ENCODE measurements around the gene IL18BP.

Gene IL18BP

GRCh38 chr11:71996517-71996916 is 2.2 kb upstream of the IL18BP start:
- no peak for DNase-seq

DNA sequence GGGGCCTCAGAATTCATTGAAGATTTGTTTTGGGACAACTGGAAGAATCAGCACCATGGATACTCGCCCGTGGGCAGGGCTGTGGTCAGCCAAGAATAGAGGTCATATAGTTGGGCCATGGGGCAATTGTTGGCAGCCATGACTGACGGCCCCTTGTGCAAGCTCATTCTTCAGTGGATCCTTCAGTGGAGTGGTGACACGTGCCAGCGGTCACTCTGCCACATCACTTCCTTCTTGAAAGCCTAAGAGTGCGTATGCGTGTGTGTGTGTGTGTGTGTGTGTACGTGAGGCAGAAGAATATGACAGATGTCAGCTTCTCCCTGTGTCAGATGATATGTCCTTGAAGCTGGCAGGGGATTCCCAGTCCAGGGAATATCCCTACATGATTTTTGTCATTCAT is 1.8 kb upstream of the IL18BP start:
- no peak for DNase-seq

DNA sequence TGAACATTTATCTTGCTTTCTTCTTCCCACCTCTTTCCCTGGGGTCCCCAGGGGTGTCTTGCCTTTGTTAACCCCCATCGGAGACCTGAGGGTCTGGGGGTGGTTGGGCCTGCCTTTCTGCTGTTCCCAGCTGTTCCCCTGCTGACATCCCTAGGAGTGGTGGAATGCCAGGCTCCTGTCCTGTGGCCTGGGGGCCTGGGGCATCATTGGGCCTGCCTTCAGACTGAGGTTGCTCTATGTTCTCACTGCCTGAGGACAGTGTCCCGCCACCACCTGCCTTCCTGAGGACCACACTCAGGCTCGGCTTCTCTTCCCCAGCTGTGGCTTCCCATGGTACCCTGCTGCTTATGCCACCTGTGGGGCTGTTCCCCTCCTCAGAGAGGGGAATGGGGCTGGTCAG is 1.1 kb upstream of the IL18BP start:
- no peak for DNase-seq

GRCh38 chr11:71998061-71998460 is 648 bp upstream of the IL18BP start:
- DNase-seq: no peak

- DNase-seq: peak in 1 of 51 donors; percentile 21
Observed at GRCh38 chr11:71999362-71999761, 653 bp downstream of the IL18BP start.

- no peak for DNase-seq
Observed at GRCh38 chr11:71999798-72000197, 1.1 kb downstream of the IL18BP start.

DNA sequence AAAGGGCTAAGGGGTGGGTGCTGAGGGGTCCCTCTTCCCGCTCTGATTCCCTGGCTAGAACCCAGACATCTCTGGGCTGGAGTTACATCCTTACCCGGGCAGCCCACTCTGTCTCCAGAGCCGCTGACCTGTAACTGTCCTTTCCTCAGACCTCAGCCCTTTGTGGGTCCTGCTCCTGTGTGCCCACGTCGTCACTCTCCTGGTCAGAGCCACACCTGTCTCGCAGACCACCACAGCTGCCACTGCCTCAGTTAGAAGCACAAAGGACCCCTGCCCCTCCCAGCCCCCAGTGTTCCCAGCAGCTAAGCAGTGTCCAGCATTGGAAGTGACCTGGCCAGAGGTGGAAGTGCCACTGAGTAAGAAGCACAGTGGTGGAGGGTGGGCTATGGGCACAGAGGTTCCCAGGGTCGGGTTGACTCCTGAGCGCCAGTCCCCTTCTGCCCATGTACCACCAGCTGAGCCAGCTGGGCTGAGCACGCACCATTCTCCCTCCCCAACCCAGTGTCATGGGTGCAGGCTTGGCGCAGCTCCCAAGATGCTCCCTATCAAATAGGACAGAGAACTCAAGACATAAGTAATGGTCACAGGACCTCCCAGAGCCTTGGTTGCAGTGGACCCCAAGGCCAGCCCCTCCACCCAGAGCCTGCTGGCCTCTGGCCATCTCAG is 1.6 kb downstream of the IL18BP start:
- no peak for DNase-seq

- DNase-seq: no peak
Observed at GRCh38 chr11:72001285-72001684, 2.6 kb downstream of the IL18BP start.

DNA sequence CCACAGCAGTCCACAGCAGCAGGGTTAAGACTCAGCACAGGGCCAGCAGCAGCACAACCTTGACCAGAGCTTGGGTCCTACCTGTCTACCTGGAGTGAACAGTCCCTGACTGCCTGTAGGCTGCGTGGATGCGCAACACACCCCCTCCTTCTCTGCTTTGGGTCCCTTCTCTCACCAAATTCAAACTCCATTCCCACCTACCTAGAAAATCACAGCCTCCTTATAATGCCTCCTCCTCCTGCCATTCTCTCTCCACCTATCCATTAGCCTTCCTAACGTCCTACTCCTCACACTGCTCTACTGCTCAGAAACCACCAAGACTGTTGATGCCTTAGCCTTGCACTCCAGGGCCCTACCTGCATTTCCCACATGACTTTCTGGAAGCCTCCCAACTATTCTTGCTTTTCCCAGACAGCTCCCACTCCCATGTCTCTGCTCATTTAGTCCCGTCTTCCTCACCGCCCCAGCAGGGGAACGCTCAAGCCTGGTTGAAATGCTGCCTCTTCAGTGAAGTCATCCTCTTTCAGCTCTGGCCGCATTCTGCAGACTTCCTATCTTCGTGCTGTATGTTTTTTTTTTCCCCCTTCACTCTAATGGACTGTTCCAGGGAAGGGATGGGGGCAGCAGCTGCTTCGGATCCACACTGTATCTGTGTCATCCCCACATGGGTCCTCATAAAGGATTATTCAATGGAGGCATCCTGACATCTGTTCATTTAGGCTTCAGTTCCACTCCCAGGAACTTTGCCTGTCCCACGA is 3.3 kb downstream of the IL18BP start:
- peak in 2 of 51 donors; percentile 30 to 50 for DNase-seq

- no peak for DNase-seq
Observed at GRCh38 chr11:72002841-72003775, 4.4 kb downstream of the IL18BP start.

GRCh38 chr11:72003776-72004171 is 5.1 kb downstream of the IL18BP start:
- DNase-seq: no peak

DNA sequence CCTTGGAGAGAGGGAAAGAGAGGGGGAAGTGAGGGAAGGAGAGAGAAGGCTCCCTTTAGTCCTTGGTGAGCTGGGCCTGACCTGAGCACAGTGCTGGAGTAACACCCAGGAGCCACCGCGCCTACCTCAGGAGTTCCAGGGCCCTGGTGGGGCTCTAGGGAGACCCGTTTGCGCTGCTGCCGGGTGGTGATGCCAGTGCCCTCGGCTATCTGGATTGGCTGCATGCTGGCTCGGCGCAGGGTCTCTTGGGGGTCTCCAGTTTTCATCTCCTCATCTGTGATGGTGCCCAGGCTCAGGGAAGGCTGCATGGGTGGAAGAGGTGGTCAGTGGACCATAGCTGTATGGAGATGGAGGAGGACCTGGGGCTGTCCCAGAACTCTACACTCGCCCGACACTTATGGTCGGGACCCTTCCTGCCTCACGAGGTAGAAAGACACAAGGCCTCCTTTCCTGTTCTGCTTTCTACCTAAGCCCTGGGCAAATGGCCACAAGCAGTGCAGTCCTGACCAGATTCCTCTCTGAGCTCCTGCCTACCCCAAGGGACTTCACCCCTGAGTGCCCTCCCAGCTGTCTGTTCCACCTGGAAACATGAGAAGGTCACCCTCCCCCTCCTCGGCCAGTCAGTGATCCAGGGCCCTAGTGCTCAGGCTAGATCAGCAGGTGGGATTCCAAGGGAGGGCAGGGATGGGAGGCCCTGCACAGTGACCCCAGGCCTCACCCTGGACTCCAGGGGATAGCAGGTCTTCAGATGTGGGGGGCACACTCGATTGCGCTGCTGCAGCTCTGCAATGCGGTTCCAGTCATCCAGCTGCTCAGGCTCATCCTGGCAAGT is 6.0 kb downstream of the IL18BP start:
- no peak for DNase-seq

DNA sequence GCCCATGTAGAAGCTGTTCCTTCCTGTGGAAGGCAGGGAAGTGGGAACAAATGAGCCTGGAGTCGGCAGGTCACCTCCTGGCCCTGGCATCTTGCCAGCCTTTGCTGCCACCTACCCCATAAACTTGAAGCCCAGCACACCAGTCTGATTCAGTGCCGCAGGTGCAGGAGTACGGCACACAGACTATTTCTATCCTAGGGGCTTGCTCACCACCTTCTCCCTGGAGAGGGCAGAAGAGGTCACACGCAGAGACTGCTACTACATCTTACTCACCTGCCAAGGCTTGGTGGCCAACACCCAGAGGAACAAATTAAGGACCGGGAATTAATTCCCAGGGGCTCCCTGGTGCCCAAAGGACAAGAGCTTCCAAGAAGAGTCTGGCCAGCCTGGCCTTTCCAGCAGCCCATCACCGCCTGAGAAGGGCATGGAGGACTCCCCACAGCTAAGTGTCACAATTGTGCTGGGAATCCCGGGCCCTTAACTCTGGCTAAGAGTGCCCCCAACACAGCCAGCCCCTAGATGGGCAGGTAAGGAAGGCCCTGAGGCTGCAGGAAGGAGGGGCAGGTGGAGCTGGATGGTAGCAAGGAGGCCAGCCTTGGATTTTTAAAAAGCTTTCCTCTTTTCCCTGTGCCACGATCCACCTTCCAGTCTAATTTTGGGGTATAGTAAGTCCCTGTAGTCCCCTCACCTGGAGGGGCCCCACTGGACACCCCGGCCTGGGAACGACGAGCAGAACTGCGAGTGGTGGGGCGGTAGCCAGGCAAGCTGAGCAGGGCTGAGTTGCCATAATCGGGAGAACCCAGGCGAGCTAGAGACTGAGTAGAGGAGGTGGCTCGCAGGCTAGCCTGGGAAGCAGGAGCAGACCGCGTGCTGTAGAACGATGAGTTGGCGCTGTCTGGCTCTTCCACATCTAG is 6.9 kb downstream of the IL18BP start:
- no peak for DNase-seq

- DNase-seq: no peak
Observed at GRCh38 chr11:72006309-72007088, 7.8 kb downstream of the IL18BP start.

GRCh38 chr11:72007089-72007476 is 8.4 kb downstream of the IL18BP start:
- no peak for DNase-seq

GRCh38 chr11:72007587-72007986 is 8.9 kb downstream of the IL18BP start:
- DNase-seq: no peak

DNA sequence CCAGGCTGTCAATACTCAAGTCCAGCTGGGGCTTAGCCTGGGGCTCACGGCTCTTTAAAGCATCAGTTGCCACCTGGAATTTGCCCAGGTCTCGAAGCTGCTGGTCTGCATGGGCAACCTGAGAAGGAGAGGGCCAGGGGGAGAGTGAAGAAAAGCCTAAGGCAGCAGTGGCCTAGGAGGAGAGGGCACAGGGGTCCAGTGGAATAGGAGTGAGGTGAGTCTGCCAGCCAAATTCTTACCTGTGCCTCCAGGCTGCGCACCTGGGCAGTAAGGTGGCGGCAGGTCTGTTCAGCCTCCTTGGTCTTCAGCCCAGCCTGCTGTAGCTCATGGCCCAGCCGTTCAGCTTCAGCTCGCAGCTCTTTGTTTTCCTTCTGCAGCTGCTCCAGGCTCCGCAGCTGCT is 10.0 kb downstream of the IL18BP start:
- DNase-seq: no peak

- DNase-seq: no peak
Observed at GRCh38 chr11:72009156-72009555, 10.4 kb downstream of the IL18BP start.

DNA sequence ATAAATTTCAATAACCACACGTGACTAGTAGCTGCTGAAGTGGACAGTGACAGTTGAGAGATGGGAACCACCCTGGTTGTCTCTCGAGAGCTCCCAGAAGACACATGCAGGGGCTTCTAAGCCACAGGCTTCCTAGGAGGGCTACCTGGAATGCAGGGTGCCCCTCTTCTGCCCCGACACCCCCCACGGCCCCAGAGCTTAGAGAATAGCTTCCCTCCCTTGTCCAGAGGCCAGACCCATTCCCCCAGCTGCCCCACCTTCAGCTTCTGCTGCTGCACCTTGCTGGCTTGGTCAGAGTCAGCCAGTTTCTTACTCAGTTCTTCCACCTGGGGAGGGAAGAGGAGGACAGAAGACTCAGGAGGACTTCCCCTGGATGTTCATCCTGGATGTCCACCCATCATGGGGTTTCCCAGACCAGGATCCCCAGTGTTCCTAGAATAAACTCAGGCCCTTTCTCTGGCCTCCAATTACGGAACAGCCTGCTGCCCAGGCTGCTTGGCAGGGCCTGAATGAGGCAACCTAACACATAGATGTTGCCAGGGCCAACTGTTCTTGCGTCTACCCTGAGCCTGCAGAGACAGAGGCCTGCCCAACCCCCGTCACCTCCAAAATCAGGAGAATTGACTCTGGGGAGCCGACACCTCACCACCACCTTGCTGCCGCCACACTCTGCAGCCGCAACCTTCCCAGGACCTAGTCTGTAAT is 12.0 kb downstream of the IL18BP start:
- DNase-seq: peak in 19 of 51 donors; percentile 8 to 75 (median 37)

All from hypothalamus (tissue), 51 donors.